PC-3 (cell line): ENCODE results near the gene RFX7. TPM values are rescaled to one million over a fixed set of nuclear protein-coding genes. Genes with fewer than 3 reads are reported as not detected.
"Not testable (repeated sequence)": the region's sequence is repeated elsewhere in the genome, so short reads cannot be mapped to it uniquely, and the experiment has no call there.

Experiments
- ATAC-seq: fragments of 200-7000 bp; cut with Tn5 transposase; 2 replicates; pipeline ENCODE4 v1.9.1; 2020; ENCODE audit warnings: mild to moderate bottlenecking, moderate library complexity
- BruUV-seq: library from RNA; stranded (reverse); fragments of 400-500 nt; replicated peaks from 2 replicates; lab custom pipeline; 2021; lab: Mats Ljungman, UMichigan
- CTCF ChIA-PET: fragments of 300-600 bp; sonication (Branson Sonifier 250); formaldehyde crosslinking; loops from one replicate; lab custom pipeline; 2022; ENCODE audit warnings: antibody characterized with exemption; lab: Charles Lee
- POLR2A ChIA-PET: fragments of 300-600 bp; sonication (Branson Sonifier 250); formaldehyde crosslinking; loops from one replicate; lab custom pipeline; 2022; ENCODE audit warnings: antibody characterized with exemption; ENCODE audit not compliant: unreplicated experiment; lab: Charles Lee
- DNase-seq: peaks from one replicate; pipeline ENCODE4 v3.0.0-alpha.2; 2015
- H2AFZ ChIP-seq: fragments of 300-600 bp; sonication (generic); 2 replicates; pipeline ENCODE4 v1.6.0; 2016; ENCODE audit warnings: antibody characterized with exemption, low read length
- H3F3A ChIP-seq: fragments of 300-600 bp; sonication (generic); one replicate; pipeline ENCODE4 v1.6.0; 2017; ENCODE audit warnings: antibody characterized with exemption, low read length, control low read depth, mild to moderate bottlenecking; ENCODE audit not compliant: unreplicated experiment
- H3K27ac ChIP-seq: fragments of 300-600 bp; sonication (generic); 2 replicates; pipeline ENCODE4 v1.5.1; 2016; ENCODE audit warnings: mild to moderate bottlenecking, low read length
- H3K27me3 ChIP-seq: fragments of 300-600 bp; sonication (generic); 2 replicates; pipeline ENCODE4 v1.6.1; 2016; ENCODE audit warnings: low read length, mixed read lengths
- H3K36me3 ChIP-seq: fragments of 300-600 bp; sonication (generic); 2 replicates; pipeline ENCODE4 v1.6.1; 2016; ENCODE audit warnings: low read depth, mixed run types, low read length, mixed read lengths
- H3K4me1 ChIP-seq: fragments of 300-600 bp; sonication (generic); 2 replicates; pipeline ENCODE4 v1.5.1; 2016; ENCODE audit warnings: low read length; ENCODE audit not compliant: insufficient read depth
- H3K4me2 ChIP-seq: fragments of 300-600 bp; sonication (generic); 2 replicates; pipeline ENCODE4 v1.6.0; 2016; ENCODE audit warnings: low read length
- H3K4me3 ChIP-seq: fragments of 300-600 bp; sonication (generic); 2 replicates; pipeline ENCODE4 v1.5.1; 2016; ENCODE audit warnings: mild to moderate bottlenecking, low read length, mixed read lengths
- H3K79me2 ChIP-seq: fragments of 300-600 bp; sonication (generic); 2 replicates; pipeline ENCODE4 v1.6.1; 2017; ENCODE audit warnings: low read length, mixed read lengths
- H3K9ac ChIP-seq: fragments of 300-600 bp; sonication (generic); 2 replicates; pipeline ENCODE4 v1.6.0; 2016; ENCODE audit warnings: mild to moderate bottlenecking, low read length
- H3K9me2 ChIP-seq: fragments of 300-600 bp; sonication (generic); replicated peaks from 2 replicates; pipeline ENCODE4 v1.6.1; 2016; ENCODE audit warnings: mixed run types, low read length, mixed read lengths
- H3K9me3 ChIP-seq: fragments of 300-600 bp; sonication (generic); 2 replicates; pipeline ENCODE4 v1.6.1; 2016; ENCODE audit warnings: low read length, mixed read lengths
- H4K20me1 ChIP-seq: fragments of 300-600 bp; sonication (generic); 2 replicates; pipeline ENCODE4 v1.6.1; 2016; ENCODE audit warnings: low read length, mixed read lengths
- EZH2 ChIP-seq: fragments of 300-600 bp; sonication (generic); IDR thresholded peaks from one replicate; pipeline ENCODE4 v1.6.1; 2017; ENCODE audit warnings: antibody characterized with exemption, mild to moderate bottlenecking, low read length; ENCODE audit not compliant: unreplicated experiment
- EZH2phosphoT487 ChIP-seq: fragments of 300-600 bp; sonication (generic); IDR thresholded peaks from 2 replicates; pipeline ENCODE4 v1.6.1; 2018; ENCODE audit warnings: mild to moderate bottlenecking, antibody characterized with exemption, low read length, borderline replicate concordance
- intact Hi-C: fragments of 100-400 bp; cut with micrococcal nuclease; formaldehyde crosslinking; loops from 2 replicates; pipeline ENCODE4 v1.9.0; 2023
- total RNA-seq: library from RNA; depleted of rRNA; stranded (reverse); fragments of >200 nt; gene quantifications from 2 replicates; pipeline ENCODE4 v1.2.3, GENCODE V29; 2014
- TF ChIP-seq, protein P1 (sequence below): fragments of 300-600 bp; sonication (generic); conservative IDR thresholded peaks from 2 replicates; pipeline ENCODE4 v1.5.1; 2017; ENCODE audit warnings: antibody characterized with exemption, low read depth, mild to moderate bottlenecking, low read length

The RFX7 gene
- total RNA-seq, 1 experiment from 2014 or later: 2.8 TPM

DNA sequence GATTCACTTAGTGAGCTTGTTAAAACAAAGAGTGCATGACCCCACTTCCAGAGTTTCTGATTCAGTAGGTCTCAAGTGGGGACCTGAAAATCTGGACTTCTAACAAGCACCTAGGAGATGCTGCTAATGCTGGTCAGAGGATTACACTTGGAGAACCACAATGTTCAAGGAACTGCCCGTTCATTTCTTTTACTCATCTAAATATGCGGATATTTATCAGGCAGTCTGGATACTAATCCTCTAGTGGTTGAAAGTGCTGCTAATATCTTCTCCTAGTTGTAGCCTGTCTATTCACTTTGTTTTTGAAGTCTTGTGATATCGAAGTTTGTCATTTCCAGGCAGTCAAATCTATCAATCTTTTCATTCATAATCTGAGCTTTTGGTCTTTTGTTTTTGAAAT, 86.8 kb downstream of the RFX7 start:
- Histone ChIP-seq H3K27me3 (no peaks in the 10 kb centered on the region), H3K9me2 (no peaks in the 10 kb centered on the region), H4K20me1 (no peaks in the 10 kb centered on the region), H2AFZ (no peak overlapping the region), H3K9me3 (no peaks in the 10 kb centered on the region), H3F3A (no peaks in the 10 kb centered on the region), H3K36me3 (no peaks in the 10 kb centered on the region), H3K27ac (no peak overlapping the region), H3K4me2 (no peak overlapping the region), H3K4me3 (no peak overlapping the region), H3K9ac (no peak overlapping the region), H3K79me2 (no peaks in the 10 kb centered on the region), H3K4me1 (no peaks in the 10 kb centered on the region)
- DNase-seq (no peak), ATAC-seq (no peak)
- CTCF ChIA-PET: no interaction called here
- POLR2A ChIA-PET: no interaction called here
- TF ChIP-seq, protein P1, sequence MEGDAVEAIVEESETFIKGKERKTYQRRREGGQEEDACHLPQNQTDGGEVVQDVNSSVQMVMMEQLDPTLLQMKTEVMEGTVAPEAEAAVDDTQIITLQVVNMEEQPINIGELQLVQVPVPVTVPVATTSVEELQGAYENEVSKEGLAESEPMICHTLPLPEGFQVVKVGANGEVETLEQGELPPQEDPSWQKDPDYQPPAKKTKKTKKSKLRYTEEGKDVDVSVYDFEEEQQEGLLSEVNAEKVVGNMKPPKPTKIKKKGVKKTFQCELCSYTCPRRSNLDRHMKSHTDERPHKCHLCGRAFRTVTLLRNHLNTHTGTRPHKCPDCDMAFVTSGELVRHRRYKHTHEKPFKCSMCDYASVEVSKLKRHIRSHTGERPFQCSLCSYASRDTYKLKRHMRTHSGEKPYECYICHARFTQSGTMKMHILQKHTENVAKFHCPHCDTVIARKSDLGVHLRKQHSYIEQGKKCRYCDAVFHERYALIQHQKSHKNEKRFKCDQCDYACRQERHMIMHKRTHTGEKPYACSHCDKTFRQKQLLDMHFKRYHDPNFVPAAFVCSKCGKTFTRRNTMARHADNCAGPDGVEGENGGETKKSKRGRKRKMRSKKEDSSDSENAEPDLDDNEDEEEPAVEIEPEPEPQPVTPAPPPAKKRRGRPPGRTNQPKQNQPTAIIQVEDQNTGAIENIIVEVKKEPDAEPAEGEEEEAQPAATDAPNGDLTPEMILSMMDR: no peak
- TF ChIP-seq EZH2phosphoT487: no peak
- TF ChIP-seq EZH2: no peak
- intact Hi-C loops: no loop called here
- BruUV-seq: no TSS peak

DNA sequence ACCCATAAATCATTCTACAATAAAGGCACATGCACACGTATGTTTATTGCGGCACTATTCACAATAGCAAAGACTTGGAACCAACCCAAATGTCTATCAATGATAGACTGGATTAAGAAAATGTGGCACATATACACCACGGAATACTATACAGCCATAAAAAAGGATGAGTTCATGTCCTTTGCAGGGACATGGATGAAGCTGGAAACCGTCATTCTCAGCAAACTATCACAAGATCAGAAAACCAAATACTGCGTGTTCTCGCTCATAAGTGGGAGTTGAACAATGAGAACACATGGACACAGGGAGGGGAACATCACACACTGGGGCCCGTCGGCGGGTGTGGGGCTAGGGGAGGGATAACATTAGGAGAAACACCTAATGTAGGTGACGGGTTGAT, 88.4 kb downstream of the RFX7 start:
- POLR2A ChIA-PET, H3K79me2 ChIP-seq, H3K4me2 ChIP-seq, CTCF ChIA-PET, H3K27ac ChIP-seq, H3K9ac ChIP-seq, H3K9me3 ChIP-seq, H2AFZ ChIP-seq, H3F3A ChIP-seq, BruUV-seq, H3K4me3 ChIP-seq, H3K27me3 ChIP-seq, H3K4me1 ChIP-seq, ATAC-seq, intact Hi-C loops, H3K36me3 ChIP-seq, H4K20me1 ChIP-seq, H3K9me2 ChIP-seq, DNase-seq: not testable (repeated sequence)

DNA sequence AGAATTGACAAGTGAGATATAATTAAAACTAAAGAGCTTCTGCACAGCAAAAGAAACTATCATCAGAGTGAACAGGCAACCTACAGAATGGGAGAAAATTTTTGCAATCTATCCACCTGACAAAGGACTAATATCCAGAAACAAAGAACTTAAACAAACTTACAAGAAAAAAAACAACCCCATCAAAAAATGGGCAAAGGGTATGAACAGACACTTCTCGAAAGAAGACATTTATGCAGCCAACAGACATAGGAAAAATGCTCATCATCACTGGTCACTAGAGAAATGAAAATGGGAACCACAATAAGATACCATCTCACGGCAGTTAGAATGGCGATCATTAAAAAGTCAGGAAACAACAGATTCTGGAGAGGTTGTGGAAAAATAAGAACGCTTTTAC, 88.9 kb downstream of the RFX7 start:
- H3K9me3 ChIP-seq, H3K4me2 ChIP-seq, H3K9me2 ChIP-seq, DNase-seq, H3K9ac ChIP-seq, BruUV-seq, H4K20me1 ChIP-seq, CTCF ChIA-PET, H3K4me3 ChIP-seq, H2AFZ ChIP-seq, H3K36me3 ChIP-seq, POLR2A ChIA-PET, intact Hi-C loops, H3K4me1 ChIP-seq, ATAC-seq, H3K27ac ChIP-seq, H3K79me2 ChIP-seq, H3K27me3 ChIP-seq, H3F3A ChIP-seq: not testable (repeated sequence)

DNA sequence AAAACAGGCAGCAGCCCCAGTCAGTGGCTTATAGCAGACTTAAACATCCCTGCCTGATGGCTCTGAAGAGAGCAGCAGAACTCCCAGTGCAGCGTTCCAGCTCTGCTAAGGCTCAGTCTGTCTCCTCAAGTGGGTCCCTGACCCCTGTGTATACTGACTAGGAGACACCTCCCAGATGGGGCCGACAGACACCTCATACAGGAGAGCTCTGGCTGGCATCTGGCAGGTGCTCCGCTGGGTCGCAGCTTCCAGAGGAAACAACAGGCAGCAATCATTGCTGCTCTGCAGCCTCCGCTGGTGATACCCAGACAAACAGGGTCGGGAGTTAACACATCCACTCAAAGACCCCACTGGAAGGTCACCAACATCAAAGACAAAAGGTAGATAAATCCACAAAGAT, 93.5 kb downstream of the RFX7 start:
- H3K4me1 ChIP-seq: no peaks in the 10 kb centered on the region
- no peak overlapping the region for H3K27ac ChIP-seq
- H3K9ac ChIP-seq: no peak overlapping the region
- no TSS peak for BruUV-seq
- intact Hi-C loops: no loop called here
- no peaks in the 10 kb centered on the region for H3K9me3 ChIP-seq
- no peak overlapping the region for H3K4me3 ChIP-seq
- TF ChIP-seq, protein P1: no peak
- TF ChIP-seq EZH2: no peak
- no peak for TF ChIP-seq EZH2phosphoT487
- CTCF ChIA-PET: no interaction called here
- H2AFZ ChIP-seq: no peak overlapping the region
- H3K27me3 ChIP-seq: no peaks in the 10 kb centered on the region
- no peaks in the 10 kb centered on the region for H4K20me1 ChIP-seq
- DNase-seq (no peak), ATAC-seq (no peak)
- no peaks in the 10 kb centered on the region for H3F3A ChIP-seq
- POLR2A ChIA-PET: no interaction called here
- no peaks in the 10 kb centered on the region for H3K36me3 ChIP-seq
- no peaks in the 10 kb centered on the region for H3K79me2 ChIP-seq
- no peak overlapping the region for H3K4me2 ChIP-seq
- no peaks in the 10 kb centered on the region for H3K9me2 ChIP-seq
